Pancreas (tissue), 10 donors: Measurements from ENCODE around the gene HLA-DMA. TPM values are rescaled to one million over a fixed set of nuclear protein-coding genes. Genes with fewer than 3 reads are reported as not detected.

Source experiments
- ATAC-seq, 4 donors: fragments of 200-7000 bp; cut with Tn5 transposase; one replicate each; pipeline versions ENCODE4 v1.8.0 to v1.9.1; 2020; ENCODE audit warnings: mild to moderate bottlenecking in 4 of 4, moderate library complexity in 4 of 4
- DNase-seq, 6 donors: peaks; one replicate each; pipeline ENCODE4 v3.0.0-alpha.2; 2020
- FAIRE-seq: peaks from 2 replicates; lab custom pipeline; 2012; peaks lifted over from hg19 to GRCh38; lab: Jason Lieb, UNC
- H3K27ac ChIP-seq, 4 donors: fragments of 200-600 bp; sonication (generic); 1 replicate in 3 of 4; 2 replicates in 1 of 4; pipeline versions ENCODE4 v1.5.0 to v1.8.0; 2020
- H3K27me3 ChIP-seq, 4 donors: fragments of 200-600 bp; one replicate each; pipeline ENCODE4 v1.8.0; 2021
- H3K36me3 ChIP-seq, 3 donors: fragments of 200-600 bp; sonication (generic) in 1 of 3; one replicate each; pipeline versions ENCODE4 v1.5.0 to v1.8.0; 2020 to 2021
- H3K4me1 ChIP-seq, 3 donors: fragments of 200-600 bp; one replicate each; pipeline ENCODE4 v1.8.0; 2021
- H3K4me3 ChIP-seq, 4 donors: fragments of 200-600 bp; sonication (generic) in 2 of 4; one replicate each; pipeline versions ENCODE4 v1.5.0 to v1.8.0; 2020 to 2021
- H3K9me3 ChIP-seq, 4 donors: fragments of 200-600 bp; one replicate each; pipeline ENCODE4 v1.8.0; 2021
- WGBS, 2 donors: extraction: QIAGEN DNeasy Blood & Tissue Kit; methylation state at CpG; one replicate each; pipeline ENCODE4 v1.1.7; 2013; 5-methylcytosine and 5-hydroxymethylcytosine counted together
- intact Hi-C, 3 donors: fragments of 100-400 bp; cut with DNase I; formaldehyde crosslinking; loops; one replicate each; pipeline versions ENCODE4 v1.11.1 to v1.14.2; 2022
- polyA plus RNA-seq, 2 donors: library from polyadenylated mRNA; stranded (reverse); fragments of 200-250 nt; gene quantifications; one replicate each; pipeline ENCODE4 v1.2.3, GENCODE V29; 2013
- total RNA-seq, 6 donors: library from RNA; stranded (reverse); fragmentation: NEBNext Ultra II Directional in 4 of 6; extraction: Animal tissue kit (Norgen Biotek cat#: 25700) in 4 of 6; gene quantifications; one replicate each; pipeline versions ENCODE4 v1.2.1 to v1.2.4, GENCODE V29; 2021 to 2023
- TF ChIP-seq, protein P1 (sequence below), 4 donors: fragments of 200-600 bp; sonication (generic) in 3 of 4; IDR thresholded peaks; one replicate each; pipeline versions ENCODE4 v1.5.0 to v1.8.0; 2021; ENCODE audit warnings: antibody characterized with exemption in 4 of 4
- donor health status: healthy with polysubstance abuse.
- donor health status: DM: no; HTN: no; CAD: no; lungs with moderate emphysema.
- donor health status: DM: no; HTN: no; CAD: no.
- donor health status: control.
- donor health status: control.
- donor health status: Bipolar disorder and iron deficiency.
- donor health status: DM: yes; HTN: yes; CAD: no.
- donor health status: DM: no; HTN: no; CAD: no.
- donor health status: DM: no; HTN: no; CAD: no.
- donor health status: DM: yes; HTN: yes; CAD: no.

HLA-DMA gene
- total RNA-seq: 10 to 100 TPM in 4 of 6 donors, 1 to 10 TPM in 2; 6.8 to 72.9 (median 17.0) TPM
- 10 to 100 TPM; 25.0 to 34.0 TPM for polyA plus RNA-seq

DNA sequence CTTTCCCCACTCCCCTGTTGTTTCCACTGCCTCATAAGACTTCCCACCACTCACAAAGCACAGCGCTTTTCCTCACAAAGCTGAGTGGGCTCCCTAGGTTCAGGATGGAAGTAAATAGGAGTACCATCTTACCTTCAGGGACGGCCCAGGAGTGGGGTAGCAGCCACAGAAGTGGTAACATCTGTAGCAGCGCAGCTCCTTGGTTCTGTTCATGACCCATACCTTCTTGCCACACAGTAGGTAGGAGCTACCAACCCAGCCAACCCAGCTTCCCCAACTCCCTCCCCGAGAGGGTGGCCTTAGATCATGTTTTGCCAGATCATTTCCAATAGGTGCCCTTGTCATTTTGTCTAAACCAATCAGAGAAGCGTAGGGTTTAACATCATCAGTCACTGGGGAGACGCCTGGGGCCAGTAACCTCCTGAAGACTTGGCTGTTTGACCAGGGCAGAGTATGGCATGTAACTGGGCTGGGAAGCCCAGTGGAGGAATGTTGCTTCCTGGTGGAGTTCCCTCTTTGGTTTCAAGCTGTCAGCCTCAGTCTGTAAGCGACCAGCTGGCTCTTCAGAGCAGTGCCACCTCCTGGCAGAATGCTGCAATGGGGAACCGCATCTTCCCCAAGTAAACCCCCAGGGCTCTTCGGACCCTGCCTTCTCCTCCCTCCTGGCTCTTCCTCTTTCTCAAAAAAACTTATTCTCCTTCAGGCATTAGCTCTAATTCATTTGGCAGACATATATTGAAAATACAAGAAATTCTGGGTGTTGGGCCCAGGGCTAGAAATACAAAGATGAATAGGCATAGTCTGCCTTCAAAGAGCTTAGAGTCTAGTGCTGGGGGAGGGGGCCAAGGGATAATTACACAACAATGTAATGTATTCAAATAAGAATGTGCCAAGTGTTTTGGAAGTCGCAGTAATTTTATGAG is at the start of gene HLA-DMA:
Gene HLA-DMA, minus strand, starts transcription at position 281 of the 923 bp plus-strand sequence. Its CDS starts 61 bp downstream, at position 220.
- intact Hi-C loops: no loop called here
- WGBS, 2 donors: 34 to 35% methylated on average over 10 of the region's 10 CpGs
- peak; percentile 79 to 93 (median 88) for DNase-seq
- H3K27ac ChIP-seq: peak within 1 kb of the TSS in 3 of 4 donors; percentile 34 to 85 (median 71)
- H3K4me3 ChIP-seq: peak within 1 kb of the TSS in 2 of 4 donors; percentile 9 to 32
- H3K9me3 ChIP-seq: no peaks in the 10 kb centered on the region
- peak; percentile 96 to 98 (median 98) for ATAC-seq
- FAIRE-seq: peak; percentile 96
- TF ChIP-seq, protein P1, sequence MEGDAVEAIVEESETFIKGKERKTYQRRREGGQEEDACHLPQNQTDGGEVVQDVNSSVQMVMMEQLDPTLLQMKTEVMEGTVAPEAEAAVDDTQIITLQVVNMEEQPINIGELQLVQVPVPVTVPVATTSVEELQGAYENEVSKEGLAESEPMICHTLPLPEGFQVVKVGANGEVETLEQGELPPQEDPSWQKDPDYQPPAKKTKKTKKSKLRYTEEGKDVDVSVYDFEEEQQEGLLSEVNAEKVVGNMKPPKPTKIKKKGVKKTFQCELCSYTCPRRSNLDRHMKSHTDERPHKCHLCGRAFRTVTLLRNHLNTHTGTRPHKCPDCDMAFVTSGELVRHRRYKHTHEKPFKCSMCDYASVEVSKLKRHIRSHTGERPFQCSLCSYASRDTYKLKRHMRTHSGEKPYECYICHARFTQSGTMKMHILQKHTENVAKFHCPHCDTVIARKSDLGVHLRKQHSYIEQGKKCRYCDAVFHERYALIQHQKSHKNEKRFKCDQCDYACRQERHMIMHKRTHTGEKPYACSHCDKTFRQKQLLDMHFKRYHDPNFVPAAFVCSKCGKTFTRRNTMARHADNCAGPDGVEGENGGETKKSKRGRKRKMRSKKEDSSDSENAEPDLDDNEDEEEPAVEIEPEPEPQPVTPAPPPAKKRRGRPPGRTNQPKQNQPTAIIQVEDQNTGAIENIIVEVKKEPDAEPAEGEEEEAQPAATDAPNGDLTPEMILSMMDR (IDR thresholded peaks at IDR 0.05): peak; percentile 69 to 75 (median 72)
- H3K4me1 ChIP-seq: peaks cover 0 to 6% (median 0%) of the 10 kb centered on the region in 3 donors
- H3K36me3 ChIP-seq: no peaks in the 10 kb centered on the region
- no peaks in the 10 kb centered on the region for H3K27me3 ChIP-seq

DNA sequence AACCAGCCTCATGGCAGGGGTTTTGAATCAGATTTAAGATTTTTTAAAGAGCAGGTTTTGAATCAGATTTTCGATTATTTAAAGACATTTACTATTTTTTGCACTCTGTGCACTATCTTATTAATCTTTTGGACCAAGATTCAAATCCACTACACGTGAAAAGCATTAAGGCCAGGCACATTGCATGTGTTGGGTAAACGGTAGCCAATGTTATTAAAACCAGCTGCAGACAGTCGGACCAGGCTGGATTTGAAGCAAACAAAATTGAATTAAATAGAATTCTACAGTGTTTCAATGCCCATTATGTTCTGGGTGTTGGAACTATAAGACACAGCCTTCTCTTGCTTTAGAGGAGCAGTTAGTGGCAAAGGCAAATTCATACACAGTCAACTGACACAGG is 48.8 kb upstream of the HLA-DMA start:
- H3K27me3 ChIP-seq: peaks cover 0 to 4% (median 0%) of the 10 kb centered on the region in 4 donors
- H3K4me1 ChIP-seq: no peaks in the 10 kb centered on the region
- TF ChIP-seq, protein P1 (IDR thresholded peaks at IDR 0.05): no peak
- no peaks in the 10 kb centered on the region for H3K9me3 ChIP-seq
- ATAC-seq (no peak), DNase-seq (no peak), FAIRE-seq (no peak)
- intact Hi-C loops: loop anchor here in 1 of 3 donors (10.0 kb wide), 1 partner anchor 233 kb away; no protein-coding TSS in a partner anchor
- WGBS, 2 donors: 51 to 59% methylated on average over 4 of the region's 4 CpGs
- no peak overlapping the region for H3K4me3 ChIP-seq
- no peak overlapping the region for H3K27ac ChIP-seq
- no peaks in the 10 kb centered on the region for H3K36me3 ChIP-seq

DNA sequence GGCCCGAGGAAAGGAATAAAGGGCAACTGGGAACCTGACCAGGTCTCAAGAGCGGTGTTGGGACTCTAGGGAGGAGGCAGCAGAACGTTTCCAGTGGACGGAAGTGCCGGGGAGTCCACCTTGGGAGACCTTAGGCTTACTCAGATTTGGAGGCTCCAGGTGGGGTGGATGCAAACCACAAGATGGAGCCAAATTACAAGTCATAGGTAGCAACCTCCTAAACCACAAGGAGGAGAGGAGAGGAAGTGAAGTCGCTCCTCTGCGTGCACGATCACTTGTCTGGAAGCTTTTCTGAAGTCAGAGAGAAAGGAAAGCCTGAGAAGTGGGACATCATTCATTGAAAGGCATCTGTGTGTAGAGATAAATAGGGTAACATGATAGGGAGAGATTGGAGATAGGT is 47.2 kb upstream of the HLA-DMA start:
- intact Hi-C loops: loop anchor here in 1 of 3 donors (10.0 kb wide), 1 partner anchor 235 kb away; no protein-coding TSS in a partner anchor
- H3K27ac ChIP-seq: no peak overlapping the region
- peaks cover 0 to 4% (median 0%) of the 10 kb centered on the region in 4 donors for H3K27me3 ChIP-seq
- WGBS, 2 donors: 54 to 57% methylated on average over 8 of the region's 8 CpGs
- TF ChIP-seq, protein P1 (IDR thresholded peaks at IDR 0.05): no peak
- H3K9me3 ChIP-seq: no peaks in the 10 kb centered on the region
- H3K36me3 ChIP-seq: no peaks in the 10 kb centered on the region
- DNase-seq (no peak), ATAC-seq (peak in 2 of 4 donors; percentile 47 to 54), FAIRE-seq (no peak)
- no peak overlapping the region for H3K4me3 ChIP-seq
- no peaks in the 10 kb centered on the region for H3K4me1 ChIP-seq

DNA sequence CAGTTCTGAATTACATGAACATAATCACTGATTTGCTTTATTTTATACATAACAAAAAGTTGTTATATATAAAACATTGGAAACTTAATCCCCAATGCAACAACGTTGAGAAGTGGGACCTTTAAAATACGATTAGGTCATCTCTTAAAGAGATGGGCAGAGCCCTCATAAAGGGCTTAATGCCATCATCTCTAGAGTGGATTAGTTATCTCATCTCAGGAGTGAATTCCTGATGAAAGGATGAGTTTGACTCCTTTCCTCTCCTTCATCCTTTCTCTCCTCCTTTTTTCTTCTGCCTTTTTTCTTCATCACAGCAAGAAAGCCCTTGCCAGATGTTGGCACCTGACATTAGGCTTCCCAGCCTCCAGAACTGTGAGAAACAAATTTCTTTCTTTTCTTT is 42.6 kb upstream of the HLA-DMA start:
- H3K27ac ChIP-seq: no peak overlapping the region
- no peak for DNase-seq
- TF ChIP-seq, protein P1 (IDR thresholded peaks at IDR 0.05): no peak
- no peak overlapping the region for H3K4me3 ChIP-seq
- 26 to 32% methylated on average over 2 of the region's 2 CpGs for WGBS, 2 donors
- H3K36me3 ChIP-seq: no peaks in the 10 kb centered on the region
- intact Hi-C loops: no loop called here
- H3K27me3 ChIP-seq: peaks cover 0 to 8% (median 0%) of the 10 kb centered on the region in 4 donors
- H3K4me1 ChIP-seq: no peaks in the 10 kb centered on the region
- no peaks in the 10 kb centered on the region for H3K9me3 ChIP-seq
- FAIRE-seq: no peak
- ATAC-seq: no peak
